H1 (cell line): ENCODE results near the gene SEC23IP. TPM values are rescaled to one million over a fixed set of nuclear protein-coding genes. Genes with fewer than 3 reads are reported as not detected.

Experiments used
- CTCF ChIA-PET: fragments of 300-600 bp; sonication (Branson Sonifier 250); formaldehyde crosslinking; loops from one replicate; lab custom pipeline; 2021; ENCODE audit not compliant: partially characterized antibody; lab: Charles Lee
- POLR2A ChIA-PET: fragments of 300-600 bp; sonication (Branson Sonifier 250); formaldehyde crosslinking; loops from one replicate; lab custom pipeline; 2021; ENCODE audit warnings: inconsistent platforms; ENCODE audit not compliant: partially characterized antibody; lab: Charles Lee
- DNase-seq, 2 experiments: peaks; one replicate each; pipeline versions ENCODE4 v3.0.0 to v3.0.0-alpha.2; 2010 to 2022; ENCODE audit warnings: low spot score in 2 of 2, low read depth in 1 of 2, mixed read lengths in 1 of 2
- FAIRE-seq: peaks from 2 replicates; lab custom pipeline; 2011; peaks lifted over from hg19 to GRCh38; lab: Jason Lieb, UNC
- H2AFZ ChIP-seq: 2 replicates; pipeline ENCODE4 v1.8.1; 2012; ENCODE audit warnings: low read length, inconsistent platforms
- H2AK5ac ChIP-seq: 2 replicates; pipeline ENCODE4 v1.6.1; 2013; ENCODE audit warnings: low read depth, low read length
- H2BK120ac ChIP-seq: replicated peaks from 2 replicates; pipeline ENCODE3; 2013; ENCODE audit warnings: low read depth, low read length, inconsistent platforms
- H2BK12ac ChIP-seq: 2 replicates; pipeline ENCODE4 v1.6.1; 2013; ENCODE audit warnings: low read depth, low read length
- H2BK15ac ChIP-seq: 2 replicates; pipeline ENCODE4 v1.6.1; 2013; ENCODE audit warnings: low read length
- H2BK20ac ChIP-seq: 2 replicates; pipeline ENCODE4 v1.6.1; 2013; ENCODE audit warnings: low read length
- H2BK5ac ChIP-seq: 2 replicates; pipeline ENCODE4 v1.6.1; 2013; ENCODE audit warnings: low read depth, low read length
- H3K14ac ChIP-seq: 2 replicates; pipeline ENCODE4 v1.6.1; 2013; ENCODE audit warnings: inconsistent platforms; ENCODE audit not compliant: insufficient read length
- H3K18ac ChIP-seq: 2 replicates; pipeline ENCODE4 v1.6.1; 2013; ENCODE audit warnings: low read length; ENCODE audit errors: extremely low read depth
- H3K23ac ChIP-seq: 2 replicates; pipeline ENCODE4 v1.6.1; 2013; ENCODE audit warnings: inconsistent platforms; ENCODE audit not compliant: insufficient read length
- H3K23me2 ChIP-seq: 2 replicates; pipeline ENCODE4 v1.6.1; 2013; ENCODE audit warnings: low read depth, low read length
- H3K27ac ChIP-seq: 2 replicates; pipeline ENCODE4 v1.6.1; 2011; ENCODE audit warnings: low read depth, low read length, inconsistent platforms
- H3K27me3 ChIP-seq, 4 experiments: replicated peaks in 1 of 4; 1 replicate in 1 of 4; 2 replicates in 3 of 4; pipeline versions ENCODE4 v1.6.1 to v1.8.1; 2011 to 2013; ENCODE audit warnings: low read length in 3 of 4, mild to moderate bottlenecking in 3 of 4, inconsistent platforms in 2 of 4, mixed read lengths in 2 of 4, moderate library complexity in 1 of 4; ENCODE audit not compliant: control insufficient read depth in 3 of 4, insufficient read depth in 3 of 4; ENCODE audit errors: extremely low read depth in 1 of 4
- H3K36me3 ChIP-seq, 4 experiments: 2 replicates each; pipeline versions ENCODE4 v1.6.1 to v1.8.1; 2011 to 2013; ENCODE audit warnings: mild to moderate bottlenecking in 4 of 4, low read length in 3 of 4, moderate library complexity in 2 of 4, control low read depth in 1 of 4, inconsistent platforms in 1 of 4; ENCODE audit not compliant: insufficient read depth in 4 of 4, control insufficient read depth in 2 of 4
- H3K4ac ChIP-seq: replicated peaks from 2 replicates; pipeline ENCODE3; 2013; ENCODE audit warnings: low read length, low read depth, mixed read lengths, inconsistent platforms; ENCODE audit not compliant: insufficient read length
- H3K4me1 ChIP-seq, 4 experiments: replicated peaks in 1 of 4; 1 replicate in 1 of 4; 2 replicates in 3 of 4; pipeline versions ENCODE4 v1.6.1 to v1.8.1; 2011 to 2013; ENCODE audit warnings: low read length in 3 of 4, inconsistent platforms in 2 of 4, mixed read lengths in 1 of 4; ENCODE audit not compliant: insufficient read depth in 4 of 4, control insufficient read depth in 3 of 4
- H3K4me2 ChIP-seq, 2 experiments: 2 replicates each; pipeline versions ENCODE4 v1.6.1 to v1.8.1; 2011 to 2013; ENCODE audit warnings: low read depth in 2 of 2, low read length in 2 of 2, control low read depth in 1 of 2, inconsistent platforms in 1 of 2, mild to moderate bottlenecking in 1 of 2; ENCODE audit not compliant: insufficient read depth in 1 of 2
- H3K4me3 ChIP-seq, 4 experiments: fragments of 200-600, 300-600 bp in 1 of 4; sonication (generic), shearing (Covaris generic), sonication (Bioruptor Twin) in 1 of 4; 2 replicates each; pipeline versions ENCODE4 v1.5.1 to v1.8.1; 2011 to 2016; ENCODE audit warnings: low read length in 4 of 4, low read depth in 3 of 4, control low read depth in 2 of 4, inconsistent platforms in 2 of 4, mild to moderate bottlenecking in 2 of 4, mixed read lengths in 1 of 4, moderate library complexity in 1 of 4; ENCODE audit not compliant: insufficient read depth in 2 of 4; ENCODE audit errors: extremely low read depth in 1 of 4
- H3K56ac ChIP-seq: replicated peaks from 2 replicates; pipeline ENCODE3; 2013; ENCODE audit warnings: low read depth, mild to moderate bottlenecking, mixed read lengths, low read length, inconsistent platforms; ENCODE audit not compliant: insufficient read length
- H3K79me1 ChIP-seq: 2 replicates; pipeline ENCODE4 v1.6.1; 2013; ENCODE audit warnings: low read depth, low read length, control low read depth
- H3K79me2 ChIP-seq, 2 experiments: 2 replicates each; pipeline versions ENCODE4 v1.6.1 to v1.8.1; 2012 to 2013; ENCODE audit warnings: low read length in 2 of 2, mild to moderate bottlenecking in 2 of 2, inconsistent platforms in 1 of 2; ENCODE audit not compliant: insufficient read depth in 2 of 2, control insufficient read depth in 1 of 2
- H3K9ac ChIP-seq, 4 experiments: replicated peaks in 1 of 4; 1 replicate in 1 of 4; 2 replicates in 3 of 4; pipeline versions ENCODE4 v1.6.1 to v1.8.1; 2011 to 2013; ENCODE audit warnings: low read depth in 3 of 4, low read length in 3 of 4, control low read depth in 2 of 4, mild to moderate bottlenecking in 2 of 4, moderate library complexity in 2 of 4, inconsistent platforms in 1 of 4; ENCODE audit errors: extremely low read depth in 1 of 4
- H3K9me3 ChIP-seq, 2 experiments: 2 replicates each; pipeline versions ENCODE4 v1.6.1 to v1.8.1; 2012 to 2013; ENCODE audit warnings: mild to moderate bottlenecking in 2 of 2, moderate library complexity in 2 of 2, control low read depth in 1 of 2, inconsistent platforms in 1 of 2, low read depth in 1 of 2, low read length in 1 of 2, mixed read lengths in 1 of 2; ENCODE audit not compliant: insufficient read depth in 2 of 2
- H4K20me1 ChIP-seq, 2 experiments: replicated peaks in 1 of 2; 2 replicates each; pipeline versions ENCODE3 to v1.8.1; 2011 to 2013; ENCODE audit warnings: inconsistent platforms in 2 of 2, low read length in 2 of 2, mild to moderate bottlenecking in 1 of 2; ENCODE audit not compliant: insufficient read depth in 2 of 2, control insufficient read depth in 1 of 2
- H4K5ac ChIP-seq: 2 replicates; pipeline ENCODE4 v1.6.1; 2013; ENCODE audit warnings: low read length, low read depth, mixed read lengths, inconsistent platforms; ENCODE audit not compliant: insufficient read length
- H4K8ac ChIP-seq: 2 replicates; pipeline ENCODE4 v1.8.0; 2013; ENCODE audit warnings: mild to moderate bottlenecking, moderate library complexity, low read length, inconsistent platforms; ENCODE audit not compliant: insufficient read depth; ENCODE audit errors: extremely low read depth
- H4K91ac ChIP-seq: replicated peaks from 2 replicates; pipeline ENCODE3; 2013; ENCODE audit warnings: low read length, mixed read lengths, inconsistent platforms; ENCODE audit not compliant: insufficient read length
- CHD2 ChIP-seq: IDR thresholded peaks from 2 replicates; pipeline ENCODE4 v1.6.1; 2012; ENCODE audit warnings: low read length, improper control_type of control experiment
- WGBS, 2 experiments: shearing (Covaris generic) in 1 of 2; methylation state at CpG; one replicate each; pipeline versions ENCODE4 v1.1.6 to v1.1.7; 2013 to 2015; ENCODE audit warnings: low lambda C conversion rate in 2 of 2, mixed read lengths in 2 of 2, inconsistent platforms in 1 of 2, low coverage in 1 of 2, missing lambda C conversion rate in 1 of 2; ENCODE audit not compliant: insufficient replicate concordance in 2 of 2, insufficient coverage in 1 of 2, insufficient read length in 1 of 2; ENCODE audit errors: extremely low coverage in 1 of 2, missing lambda C conversion rate in 1 of 2; 5-methylcytosine and 5-hydroxymethylcytosine counted together
- polyA plus RNA-seq, 7 experiments: library from polyadenylated mRNA; depleted of rRNA in 3 of 7; stranded (reverse) in 5 of 7; unstranded in 2 of 7; fragments of >200 nt in 5 of 7; fragments of 200-250 nt in 2 of 7; gene quantifications; 1 replicate in 5 of 7; 2 replicates in 1 of 7; 4 replicates in 1 of 7; pipeline versions ENCODE4 v1.2.1 to v1.2.3, GENCODE V29; 2011 to 2013; ENCODE audit warnings: missing spikeins in 2 of 7, mixed read lengths in 2 of 7
- total RNA-seq: library from RNA; stranded (reverse); fragmentation: NEBNext Ultra II Directional; extraction: Animal tissue kit (Norgen Biotek cat#: 25700); gene quantifications from 2 replicates; pipeline ENCODE4 v1.2.1, GENCODE V29; 2021

The SEC23IP gene
- total and polyA plus RNA-seq, 2 of the 8 experiments (the other 6 are each of a cell fraction or from before 2014, with no cell fraction given) = 29.0 to 105 TPM

DNA sequence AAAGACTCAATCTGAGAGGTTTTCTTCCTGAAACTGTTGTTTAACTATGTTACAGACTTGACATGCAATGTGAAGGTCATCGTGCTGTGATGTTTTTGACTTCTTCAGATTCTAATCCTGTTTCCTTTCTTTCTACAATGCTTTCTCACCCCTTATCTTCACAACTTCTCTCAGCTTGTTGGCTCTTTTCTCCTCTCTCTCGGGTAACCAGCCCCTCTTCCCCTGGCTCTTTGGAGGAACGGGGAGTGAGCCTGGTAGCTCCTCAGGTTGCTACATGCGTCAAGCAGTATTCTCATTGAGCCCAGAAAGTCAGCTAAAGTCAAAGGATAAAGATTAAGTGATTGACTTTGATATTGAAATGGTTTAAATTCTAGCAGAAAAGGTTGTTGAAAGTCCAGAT lies 40.1 kb downstream of the SEC23IP start:
- Histone ChIP-seq H3K79me2 (no peaks in the 10 kb centered on the region), H3K56ac (no peak overlapping the region), H3K27ac (no peak overlapping the region), H3K23ac (no peak overlapping the region), H3K14ac (no peak overlapping the region), H4K20me1 (no peaks in the 10 kb centered on the region), H2BK15ac (no peak overlapping the region), H3K4me3 (no peak overlapping the region), H2BK12ac (no peak overlapping the region), H3K4ac (no peak overlapping the region), H3K9me3 (no peaks in the 10 kb centered on the region), H4K8ac (no peak overlapping the region), H3K79me1 (no peaks in the 10 kb centered on the region), H2BK5ac (no peak overlapping the region), H3K27me3 (no peaks in the 10 kb centered on the region), H2AK5ac (no peak overlapping the region), H2AFZ (no peak overlapping the region), H3K36me3 (peaks cover 5 to 65% (median 33%) of the 10 kb centered on the region in 4 experiments; a peak in 7 of 8 replicates), H3K18ac (no peak overlapping the region), H2BK20ac (no peak overlapping the region), H3K4me2 (no peak overlapping the region), H2BK120ac (no peak overlapping the region), H4K5ac (no peak overlapping the region), H4K91ac (no peak overlapping the region), H3K23me2 (no peaks in the 10 kb centered on the region), H3K9ac (no peak overlapping the region), H3K4me1 (no peaks in the 10 kb centered on the region)
- ChIA-PET CTCF (interaction anchor here (0.7 to 1.9 kb wide), 9 partner anchors 12 to 490 kb away, joined by 3 to 7 read pairs (median 3); no protein-coding TSS in a partner anchor), POLR2A (no interaction called here)
- no peak for TF ChIP-seq CHD2
- DNase-seq (no peak), FAIRE-seq (no peak)
- 91% methylated on average over 4 of the region's 4 CpGs; no CpG with 5 or more reads in 1 of the 2 experiments for WGBS, 2 experiments
